Kidney capillary endothelial cell (primary cell): ENCODE measurements around the gene LASP1.
A peak's percentile ranks its signal among the peaks of the same experiment; 100 is the strongest.

Experiments
- DNase-seq: peaks from one replicate; pipeline ENCODE4 v3.0.0-alpha.2; 2018; ENCODE audit warnings: low spot score

The LASP1 gene

DNA sequence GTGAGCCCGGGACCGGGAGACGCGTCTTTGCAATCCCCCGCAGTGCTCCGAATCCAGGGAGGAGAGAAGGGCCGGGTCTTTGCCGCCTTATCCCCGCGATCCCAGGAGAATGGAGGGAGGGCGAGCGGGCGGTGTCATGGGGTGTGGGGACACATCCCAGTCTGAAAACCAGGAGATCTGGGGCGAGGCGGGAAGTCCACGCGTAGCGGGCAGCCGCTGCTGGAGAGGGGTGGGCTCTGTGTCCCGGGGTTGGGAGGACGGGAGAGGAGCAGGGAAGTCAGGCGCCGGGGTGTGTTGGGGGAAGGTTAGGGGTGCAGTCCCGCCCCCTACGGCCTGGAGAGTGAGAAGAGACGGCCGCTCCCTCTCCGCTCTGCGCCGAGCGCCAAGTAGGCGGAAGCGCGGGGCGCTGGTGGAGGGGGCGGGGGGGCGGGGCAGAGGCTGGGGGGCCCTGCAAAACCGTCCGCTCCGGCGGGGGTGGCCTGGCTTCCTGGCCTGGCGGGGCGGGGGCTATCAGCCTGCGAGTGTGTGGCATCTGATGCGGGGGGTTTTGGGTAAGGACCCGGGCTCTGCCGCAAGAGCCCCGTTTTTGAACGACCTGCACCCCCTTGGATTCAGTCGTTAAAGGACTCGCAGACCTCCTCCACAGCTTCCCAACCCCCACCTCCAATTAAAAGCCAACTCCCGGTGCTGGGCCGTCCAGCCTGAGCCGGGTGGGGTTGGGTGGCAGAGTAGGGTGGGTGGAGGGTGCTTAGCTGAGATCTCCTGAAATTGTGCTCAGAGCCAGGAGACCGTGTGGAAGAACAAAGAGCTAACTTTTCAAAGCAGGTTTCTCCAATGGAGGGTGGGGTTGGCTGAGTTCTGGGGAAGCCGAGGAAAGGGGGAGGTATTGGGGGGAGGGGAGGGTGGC lies 654 bp downstream of the LASP1 start:
- no peak for DNase-seq

DNA sequence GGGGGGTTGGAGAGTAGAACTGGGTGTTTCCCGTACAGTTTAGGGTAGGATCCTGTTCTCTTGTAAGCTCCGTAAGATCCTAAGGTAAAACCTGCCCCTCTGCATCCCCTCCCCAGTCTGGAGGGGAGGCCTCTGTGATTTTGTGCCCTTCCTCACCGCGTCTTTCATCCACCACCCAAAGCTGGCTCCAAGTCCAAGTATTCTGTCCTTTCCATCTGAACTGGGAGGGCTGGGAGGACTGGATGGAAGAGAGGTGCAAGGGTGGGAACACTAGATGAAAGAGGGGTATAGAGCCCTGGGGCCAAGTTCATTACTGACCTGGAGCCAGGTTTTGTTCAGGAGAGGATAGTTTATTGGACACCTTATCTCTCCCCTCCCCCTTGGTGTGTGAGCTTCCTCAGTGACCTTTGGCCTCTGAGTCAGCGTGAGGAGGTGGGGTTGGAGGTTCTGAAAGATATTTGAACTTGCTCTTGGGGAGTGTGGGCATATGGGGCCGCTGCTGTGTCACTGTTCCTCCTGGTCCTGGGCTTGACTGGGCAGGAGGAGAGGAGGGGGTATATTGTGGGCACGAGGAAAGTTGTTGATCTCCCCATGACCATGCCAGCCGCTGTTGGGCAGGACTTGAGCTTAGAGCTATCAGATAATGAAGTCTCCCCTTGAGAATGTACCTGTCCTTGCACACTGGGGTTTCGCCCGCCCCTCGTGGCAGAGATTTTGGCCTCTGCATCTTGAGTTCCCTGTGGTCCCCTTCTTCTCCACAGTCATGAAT lies 1.6 kb downstream of the LASP1 start:
- peak; percentile 80 for DNase-seq

- no peak for DNase-seq
Measured at GRCh38 chr17:38872027-38872511, 2.2 kb downstream of the LASP1 start.

GRCh38 chr17:38872671-38873385 lies 3.0 kb downstream of the LASP1 start:
- no peak for DNase-seq

DNA sequence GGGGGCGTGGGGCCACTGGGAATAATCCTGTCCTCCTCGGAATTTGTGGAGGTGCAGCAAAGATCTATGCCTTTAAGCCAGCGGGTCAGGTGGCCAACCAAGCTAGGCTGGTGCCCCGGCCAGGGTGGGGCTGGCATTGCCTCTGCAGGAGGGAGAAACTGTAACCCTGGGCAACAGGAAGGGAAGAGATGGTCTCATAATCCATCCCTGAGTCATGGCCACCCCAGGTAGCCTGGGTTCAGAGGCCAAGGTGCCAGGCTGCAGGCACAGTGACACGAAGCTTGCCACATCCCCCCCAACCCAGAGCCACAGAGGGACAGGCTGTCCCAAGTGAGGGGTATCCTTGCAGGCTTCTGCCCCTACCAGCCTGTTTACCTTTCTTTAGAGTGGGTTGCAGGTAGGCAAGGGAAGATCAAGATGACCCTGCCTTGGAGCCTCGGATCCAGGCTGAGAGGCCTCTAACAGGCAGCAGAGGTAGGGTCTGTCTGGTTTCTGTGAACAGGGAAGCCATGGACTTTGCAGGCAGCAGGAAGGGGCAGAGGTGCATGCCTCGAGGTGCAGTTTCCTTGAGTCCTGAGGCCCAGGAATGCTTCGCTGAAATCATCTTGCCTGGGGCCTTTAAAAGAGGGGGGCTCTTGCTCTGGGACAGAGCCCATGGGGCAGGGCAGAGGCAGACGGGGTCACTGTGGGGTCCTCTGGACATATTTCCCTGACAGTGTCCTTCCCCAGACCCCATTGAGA lies 4.0 kb downstream of the LASP1 start:
- no peak for DNase-seq

DNA sequence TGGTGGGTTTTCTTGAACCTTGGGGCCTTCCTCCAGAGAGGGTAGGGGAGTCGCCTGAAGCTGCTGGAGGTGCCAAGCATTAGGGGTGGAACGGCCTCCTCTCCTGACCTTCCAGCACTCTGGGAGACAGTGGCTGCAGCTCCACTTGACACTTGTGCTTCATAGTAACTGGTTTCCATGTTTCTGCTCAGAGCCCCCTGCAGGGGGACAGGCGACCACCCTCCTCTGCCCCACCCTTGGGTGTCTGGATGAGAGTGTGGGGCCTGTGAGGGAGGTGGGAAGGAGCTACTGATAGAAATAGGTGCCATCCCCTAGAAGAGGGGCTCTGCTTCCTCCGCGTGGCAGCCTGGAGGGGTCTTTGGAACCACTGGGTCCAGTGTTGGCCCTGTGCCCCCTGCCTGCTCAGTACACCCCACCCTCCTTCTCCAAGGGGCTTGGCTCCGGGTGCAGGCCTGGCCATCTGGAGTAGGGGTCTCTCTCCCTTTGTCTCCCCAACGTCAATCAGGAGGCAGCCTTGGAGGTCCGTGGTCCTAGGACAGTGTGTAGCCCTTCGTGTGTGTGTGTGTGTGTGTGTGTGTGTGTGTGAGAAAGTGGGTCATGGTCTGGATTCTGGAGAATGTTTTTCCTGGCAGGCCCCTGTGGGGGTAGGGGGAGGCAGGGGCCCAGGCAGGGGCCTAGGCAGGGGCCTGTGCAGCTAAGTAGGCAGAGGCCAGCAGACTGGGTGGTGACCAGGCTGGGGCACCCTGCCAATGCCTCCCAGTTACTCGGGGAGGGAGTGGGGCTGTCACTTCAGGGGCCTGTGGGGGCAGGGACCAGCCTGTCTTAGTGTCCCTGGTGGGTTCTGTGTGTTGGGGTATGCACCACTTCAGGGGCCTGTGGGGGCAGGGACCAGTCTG lies 4.9 kb downstream of the LASP1 start:
- no peak for DNase-seq

DNA sequence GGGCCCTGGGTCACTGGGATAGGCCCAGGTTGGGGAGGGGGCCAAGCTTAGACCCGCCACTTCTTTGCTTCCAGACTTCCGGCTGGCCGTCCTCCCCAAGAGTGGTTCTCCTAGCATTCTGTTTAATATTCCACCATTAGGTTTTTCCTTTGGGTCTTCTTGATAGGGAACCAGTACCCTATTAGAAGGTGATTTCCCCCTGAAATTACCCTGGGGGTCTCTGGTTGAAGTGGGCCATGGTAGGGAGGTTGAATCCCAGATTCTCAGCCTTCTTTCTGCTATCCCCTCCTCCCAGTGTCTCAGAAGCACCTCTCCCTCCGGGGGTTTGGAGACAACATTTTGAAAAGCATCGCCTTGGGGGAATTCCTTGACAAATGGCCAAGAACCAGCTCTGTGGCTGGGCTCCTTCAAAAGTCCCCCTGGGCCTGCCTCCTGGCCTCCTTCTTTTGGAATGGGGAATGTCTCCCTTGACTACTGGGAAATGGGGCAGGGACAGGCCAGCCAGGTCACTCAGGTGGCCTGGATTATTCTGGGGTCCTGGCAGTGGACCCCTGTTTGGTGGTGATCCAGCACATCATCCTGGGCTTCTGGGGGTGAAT lies 5.7 kb downstream of the LASP1 start:
- no peak for DNase-seq

DNA sequence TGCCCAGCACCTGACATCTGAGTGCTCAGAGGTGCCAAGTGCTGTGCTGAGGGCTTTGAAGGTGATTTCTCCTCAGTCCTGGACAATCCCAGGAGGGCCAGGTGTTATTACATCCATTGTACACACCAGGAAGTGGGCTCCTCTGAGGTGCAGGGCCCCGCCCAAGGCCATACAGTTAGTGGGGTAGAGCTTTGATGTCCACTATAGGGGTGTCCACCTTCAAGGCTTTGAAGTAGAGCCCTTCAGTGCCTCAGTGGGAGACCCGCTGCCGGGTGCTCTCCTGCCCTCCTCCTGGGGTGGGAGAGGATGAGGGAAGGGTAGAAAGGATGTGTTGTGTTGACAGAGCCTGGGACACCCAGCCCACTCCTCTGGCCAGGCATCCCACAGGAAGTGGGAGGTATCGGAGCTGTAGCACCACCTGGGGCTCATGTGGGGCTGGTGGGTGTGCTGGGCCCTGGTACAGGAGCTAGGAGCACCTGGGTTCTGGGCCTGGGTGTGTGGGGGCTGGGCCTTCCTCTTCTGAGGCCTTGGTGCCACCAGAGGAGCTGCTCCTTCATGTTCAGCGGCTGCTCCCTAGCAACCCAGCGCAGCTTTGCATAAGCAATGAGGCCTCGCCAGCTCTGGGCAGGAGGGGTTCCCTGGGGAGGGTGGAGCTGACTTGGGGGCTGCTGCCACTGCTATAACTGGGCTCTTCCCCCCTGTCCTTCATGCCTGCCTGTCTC lies 7.4 kb downstream of the LASP1 start:
- DNase-seq: no peak

DNA sequence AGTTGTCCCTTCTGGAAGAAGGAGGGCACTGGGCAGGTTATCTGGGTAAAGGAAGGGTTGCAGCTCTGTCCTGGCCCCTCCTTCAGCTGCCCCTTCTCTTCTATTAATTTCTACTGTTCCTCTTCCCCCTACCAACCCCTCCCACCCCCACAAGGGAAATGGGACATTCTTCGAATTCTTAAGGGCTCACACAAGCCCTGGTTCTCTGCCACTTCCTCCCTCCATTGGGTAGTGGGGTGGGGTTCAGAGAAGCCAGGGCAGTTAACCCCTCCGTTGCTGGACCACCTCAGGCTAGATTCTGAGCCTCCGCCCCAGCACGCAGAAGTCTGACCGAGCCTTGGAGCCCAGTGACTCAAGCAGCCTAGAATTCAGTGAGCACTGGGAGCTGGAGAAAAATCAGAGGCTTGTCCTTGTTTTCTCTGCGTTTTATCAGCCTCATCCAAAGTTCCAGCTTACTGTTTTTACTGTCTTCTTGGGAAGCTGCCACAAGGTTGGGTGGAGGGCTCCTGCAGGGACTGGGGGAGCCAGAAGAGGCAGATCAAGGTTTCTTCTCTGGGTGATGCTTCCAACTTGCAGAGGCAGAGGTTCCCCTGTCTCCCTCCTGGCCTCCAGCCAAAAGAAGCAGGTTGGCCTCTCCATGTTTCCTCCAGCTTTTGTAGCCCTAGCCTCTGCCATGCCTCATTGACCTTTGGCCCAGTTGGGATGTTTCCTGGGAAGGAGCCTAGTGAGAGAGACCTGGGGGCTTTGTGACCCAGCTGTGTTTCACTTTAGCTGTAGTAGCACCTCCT lies 10.2 kb downstream of the LASP1 start:
- DNase-seq: peak; percentile 84

DNA sequence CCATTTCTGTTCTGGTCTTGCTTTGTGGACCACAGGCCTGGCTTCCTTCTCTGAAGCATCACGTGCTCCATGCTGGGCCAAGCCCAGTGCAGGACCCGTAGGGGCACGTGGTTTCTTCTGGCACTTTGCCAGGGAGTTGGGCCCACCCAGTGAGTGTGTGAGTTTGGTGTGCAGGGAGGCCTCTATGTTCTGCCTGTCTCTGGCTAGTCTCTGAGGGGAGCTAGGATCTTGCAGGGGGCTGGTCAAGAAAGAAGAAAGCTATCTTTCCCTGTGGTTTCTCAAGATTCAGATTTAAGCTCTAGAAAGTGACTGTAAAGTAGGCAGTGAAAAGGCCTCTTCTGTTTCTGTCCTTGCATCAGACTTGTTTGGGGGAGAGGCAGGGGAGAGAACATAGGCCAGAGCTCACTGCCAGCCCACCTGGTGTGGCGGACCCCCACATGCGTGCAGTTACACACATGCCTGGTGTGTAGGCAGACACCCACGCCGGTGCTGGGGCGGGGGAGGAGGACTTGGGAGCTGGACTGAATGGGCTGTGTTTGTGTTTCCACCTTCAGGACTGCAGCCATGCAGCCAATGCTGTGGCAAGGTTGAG lies 11.8 kb downstream of the LASP1 start:
- DNase-seq: no peak

DNA sequence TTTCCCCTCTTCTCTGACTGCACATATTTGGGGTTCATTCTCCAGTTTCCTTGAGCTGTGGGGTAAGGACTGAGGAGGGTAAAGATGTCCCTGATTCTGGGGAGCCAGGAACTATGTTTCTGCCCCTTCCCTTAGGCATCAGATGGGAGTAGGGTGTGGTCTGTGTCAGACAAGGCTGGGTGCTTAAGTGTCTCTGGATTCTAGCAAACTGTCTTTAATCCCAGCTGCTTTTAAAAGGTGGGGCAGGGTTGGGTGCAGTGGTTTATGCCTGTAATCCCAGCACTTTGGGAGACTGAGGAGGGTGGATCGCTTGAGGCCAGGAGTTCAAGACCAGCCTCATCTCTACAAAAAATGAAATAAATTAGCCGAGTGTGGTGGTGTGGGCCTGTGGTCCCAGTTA lies 13.0 kb downstream of the LASP1 start:
- no peak for DNase-seq

GRCh38 chr17:38883592-38884526 lies 14.0 kb downstream of the LASP1 start:
- no peak for DNase-seq

GRCh38 chr17:38885044-38885727 lies 15.3 kb downstream of the LASP1 start:
- no peak for DNase-seq

DNA sequence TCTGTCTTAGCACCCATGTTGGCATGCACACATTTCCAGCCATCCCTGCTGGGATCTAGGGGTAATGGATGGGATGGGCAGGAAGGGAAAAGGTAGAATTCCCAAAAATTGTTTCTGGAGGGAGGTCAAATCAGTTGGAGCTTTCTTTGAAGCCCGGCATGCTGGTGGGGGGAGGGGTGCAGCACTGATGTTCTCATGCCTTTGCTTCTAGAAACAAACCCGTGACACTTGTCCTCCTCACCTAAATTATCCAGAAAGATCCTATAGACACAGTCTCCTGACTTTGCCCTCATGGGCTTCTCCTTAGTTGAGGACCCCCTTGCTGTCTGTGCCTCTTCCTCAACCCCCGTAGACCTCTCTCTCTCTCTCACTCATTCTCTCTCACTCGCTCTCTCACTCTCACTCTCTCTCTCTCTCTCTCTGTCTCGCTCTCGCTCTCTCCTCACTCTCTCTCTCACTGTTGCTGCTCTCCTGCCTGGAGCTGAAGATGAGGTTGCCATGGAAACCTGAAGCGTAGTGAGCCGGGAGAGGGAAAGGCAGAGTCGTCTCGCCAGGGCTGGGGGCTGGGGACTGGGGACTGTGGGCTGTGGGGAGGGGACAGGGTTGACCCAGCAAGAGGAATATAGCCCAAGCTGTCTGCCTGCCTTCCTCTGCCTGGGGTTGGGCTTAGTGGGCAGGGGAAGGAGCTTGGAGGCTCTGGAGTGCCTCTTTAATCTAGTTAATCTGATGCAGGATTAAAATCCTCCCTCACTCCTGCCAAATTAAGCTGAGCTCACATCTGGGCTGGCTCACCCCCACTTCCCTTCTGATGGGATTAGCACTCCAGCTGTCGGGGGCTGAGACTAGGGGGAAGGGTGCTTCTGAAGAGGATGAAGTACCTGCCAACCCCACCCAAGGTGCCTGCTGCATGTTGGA lies 16.1 kb downstream of the LASP1 start:
- no peak for DNase-seq

GRCh38 chr17:38886643-38887010 lies 16.8 kb downstream of the LASP1 start:
- no peak for DNase-seq

GRCh38 chr17:38888842-38889241 lies 19.0 kb downstream of the LASP1 start:
- DNase-seq: no peak
